CD4-positive, alpha-beta T cell (primary cell): ENCODE measurements around the gene YARS2. TPM values are rescaled to one million over a fixed set of nuclear protein-coding genes. Genes with fewer than 3 reads are reported as not detected.

Experiments
- ATAC-seq: fragments of 200-7000 bp; cut with Tn5 transposase; one replicate; pipeline ENCODE4 v1.10.0; 2022; ENCODE audit warnings: mild to moderate bottlenecking; ENCODE audit not compliant: poor library complexity
- CTCF ChIA-PET: fragments of 350-600 bp; sonication (Branson Sonifier 250); formaldehyde crosslinking; loops from one replicate; lab custom pipeline; 2021; ENCODE audit warnings: antibody characterized with exemption, inconsistent platforms; lab: Charles Lee
- POLR2A ChIA-PET: fragments of 350-600 bp; sonication (Branson Sonifier 250); formaldehyde crosslinking; loops from one replicate; lab custom pipeline; 2021; ENCODE audit warnings: antibody characterized with exemption, inconsistent platforms; lab: Charles Lee
- DNase-seq, 14 experiments: peaks; one replicate each; pipeline ENCODE4 v3.0.0-alpha.2; 2013 to 2020; ENCODE audit warnings: mixed read lengths in 2 of 14
- H3K27ac ChIP-seq, 2 donors: one replicate each; pipeline versions ENCODE4 v1.5.1 to v1.7.0; 2013; ENCODE audit warnings: low read length in 2 of 2, low read depth in 1 of 2, mild to moderate bottlenecking in 1 of 2
- H3K27me3 ChIP-seq, 2 experiments: 1 replicate in 1 of 2; 2 replicates in 1 of 2; pipeline versions ENCODE4 v1.6.1 to v1.7.0; 2013; ENCODE audit warnings: low read length in 2 of 2, control low read depth in 1 of 2, mild to moderate bottlenecking in 1 of 2, moderate library complexity in 1 of 2; ENCODE audit not compliant: insufficient read depth in 2 of 2, control insufficient read depth in 1 of 2
- H3K36me3 ChIP-seq: one replicate; pipeline ENCODE4 v1.6.1; 2013; ENCODE audit warnings: low read length, control low read depth; ENCODE audit not compliant: insufficient read depth
- H3K4me1 ChIP-seq: one replicate; pipeline ENCODE4 v1.6.1; 2013; ENCODE audit warnings: low read length, control low read depth; ENCODE audit not compliant: insufficient read depth
- H3K4me3 ChIP-seq: one replicate; pipeline ENCODE4 v1.5.1; 2013; ENCODE audit warnings: mild to moderate bottlenecking, low read length, moderate library complexity
- H3K9me3 ChIP-seq, 2 experiments: 1 replicate in 1 of 2; 2 replicates in 1 of 2; pipeline versions ENCODE4 v1.6.1 to v1.7.0; 2013; ENCODE audit warnings: low read length in 2 of 2, mild to moderate bottlenecking in 2 of 2, control low read depth in 1 of 2, moderate library complexity in 1 of 2; ENCODE audit not compliant: control insufficient read depth in 1 of 2, insufficient read depth in 1 of 2
- H3K27ac Mint-ChIP-seq: one replicate; pipeline ENCODE4 v1.8.0; 2020; ENCODE audit warnings: mixed read lengths
- H3K27me3 Mint-ChIP-seq: one replicate; pipeline ENCODE4 v1.8.0; 2021; ENCODE audit warnings: mixed read lengths
- H3K36me3 Mint-ChIP-seq: one replicate; pipeline ENCODE4 v1.8.0; 2021; ENCODE audit warnings: low read depth, mixed read lengths
- H3K4me1 Mint-ChIP-seq: one replicate; pipeline ENCODE4 v1.8.0; 2021; ENCODE audit warnings: low read depth, mixed read lengths
- H3K4me3 Mint-ChIP-seq: one replicate; pipeline ENCODE4 v1.8.0; 2020; ENCODE audit warnings: mild to moderate bottlenecking, mixed read lengths
- H3K9me3 Mint-ChIP-seq: one replicate; pipeline ENCODE4 v1.8.0; 2020; ENCODE audit warnings: mixed read lengths
- intact Hi-C, 2 experiments: fragments of 100-400 bp; cut with DNase I in 1 of 2; cut with micrococcal nuclease in 1 of 2; formaldehyde crosslinking; loops; one replicate each; pipeline versions ENCODE4 v1.15.1 to v1.9.0; 2023 to 2025; cut with DNase I, micrococcal nuclease
- total RNA-seq, 174 experiments: library from RNA in 2 of 174; stranded (reverse) in 2 of 174; gene quantifications; one replicate each; pipeline ENCODE4 v1.2.3 and lab custom pipeline; 2021 to 2026
- TF ChIP-seq, protein P1 (sequence below): fragments of 200-600 bp; IDR thresholded peaks from one replicate; pipeline ENCODE4 v1.8.0; 2022; ENCODE audit warnings: antibody characterized with exemption, mild to moderate bottlenecking

YARS2 gene
- total RNA-seq, 2 experiments from 2014 or later = 12.0 to 13.0 TPM

DNA sequence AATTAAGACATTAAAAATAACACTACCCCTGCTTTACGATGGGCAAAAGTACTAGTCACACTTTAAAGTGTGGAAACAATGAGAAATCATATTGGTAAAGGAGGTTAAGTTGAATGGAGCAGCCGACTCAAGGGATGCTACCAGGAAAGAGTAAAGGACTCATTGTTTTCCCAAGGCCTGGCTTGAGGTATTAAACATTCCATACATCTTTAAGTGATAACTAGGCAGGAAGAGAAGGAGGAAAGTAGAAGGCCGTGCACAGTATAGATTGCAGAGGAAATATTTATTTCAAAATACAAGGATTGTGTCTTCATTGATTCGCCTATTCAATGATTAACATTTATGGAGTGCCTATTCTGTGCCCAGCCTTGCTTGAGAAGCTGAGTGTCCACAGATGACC, 20.6 kb upstream of the YARS2 start:
- H3K4me1 ChIP-seq = no peaks in the 10 kb centered on the region
- H3K27me3 ChIP-seq = peaks cover 0 to 21% of the 10 kb centered on the region in 2 experiments
- Mint-ChIP-seq H3K27me3 (peaks cover 50% of the 10 kb centered on the region), H3K4me3 (no peak overlapping the region), H3K27ac (no peak overlapping the region), H3K36me3 (no peaks in the 10 kb centered on the region), H3K9me3 (no peaks in the 10 kb centered on the region), H3K4me1 (no peaks in the 10 kb centered on the region)
- no peak overlapping the region for H3K4me3 ChIP-seq
- ChIA-PET CTCF (no interaction called here), POLR2A (no interaction called here)
- no peak overlapping the region for H3K27ac ChIP-seq
- no peaks in the 10 kb centered on the region for H3K36me3 ChIP-seq
- TF ChIP-seq, protein P1, sequence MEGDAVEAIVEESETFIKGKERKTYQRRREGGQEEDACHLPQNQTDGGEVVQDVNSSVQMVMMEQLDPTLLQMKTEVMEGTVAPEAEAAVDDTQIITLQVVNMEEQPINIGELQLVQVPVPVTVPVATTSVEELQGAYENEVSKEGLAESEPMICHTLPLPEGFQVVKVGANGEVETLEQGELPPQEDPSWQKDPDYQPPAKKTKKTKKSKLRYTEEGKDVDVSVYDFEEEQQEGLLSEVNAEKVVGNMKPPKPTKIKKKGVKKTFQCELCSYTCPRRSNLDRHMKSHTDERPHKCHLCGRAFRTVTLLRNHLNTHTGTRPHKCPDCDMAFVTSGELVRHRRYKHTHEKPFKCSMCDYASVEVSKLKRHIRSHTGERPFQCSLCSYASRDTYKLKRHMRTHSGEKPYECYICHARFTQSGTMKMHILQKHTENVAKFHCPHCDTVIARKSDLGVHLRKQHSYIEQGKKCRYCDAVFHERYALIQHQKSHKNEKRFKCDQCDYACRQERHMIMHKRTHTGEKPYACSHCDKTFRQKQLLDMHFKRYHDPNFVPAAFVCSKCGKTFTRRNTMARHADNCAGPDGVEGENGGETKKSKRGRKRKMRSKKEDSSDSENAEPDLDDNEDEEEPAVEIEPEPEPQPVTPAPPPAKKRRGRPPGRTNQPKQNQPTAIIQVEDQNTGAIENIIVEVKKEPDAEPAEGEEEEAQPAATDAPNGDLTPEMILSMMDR = no peak
- no peak for DNase-seq
- no peak for ATAC-seq
- intact Hi-C loops = no loop called here
- no peaks in the 10 kb centered on the region for H3K9me3 ChIP-seq

DNA sequence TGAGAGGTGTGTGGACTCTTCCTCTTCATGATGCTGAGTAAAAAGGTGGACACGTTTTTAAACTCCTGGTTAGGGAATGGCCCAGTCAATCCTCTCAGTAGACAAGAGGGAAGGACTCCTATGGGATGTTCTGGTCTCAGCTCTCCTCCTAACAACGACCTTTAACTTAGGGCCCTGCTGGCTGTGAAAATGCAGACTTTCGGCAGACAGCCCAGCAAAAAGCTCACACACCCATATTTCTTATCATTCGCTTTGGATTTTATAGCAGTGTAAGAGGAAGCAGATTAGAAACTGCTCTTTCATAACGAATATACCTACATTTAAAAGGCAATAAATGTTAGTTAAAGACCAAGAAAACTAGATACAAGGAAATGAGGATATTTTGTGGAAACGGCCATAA, 18.0 kb upstream of the YARS2 start:
- DNase-seq = no peak
- no peak overlapping the region for H3K4me3 ChIP-seq
- H3K4me1 ChIP-seq = no peaks in the 10 kb centered on the region
- TF ChIP-seq, protein P1 = no peak
- Mint-ChIP-seq H3K4me1 (no peaks in the 10 kb centered on the region), H3K27ac (no peak overlapping the region), H3K36me3 (no peaks in the 10 kb centered on the region), H3K9me3 (no peaks in the 10 kb centered on the region), H3K4me3 (no peak overlapping the region), H3K27me3 (peaks cover 54% of the 10 kb centered on the region)
- no peak overlapping the region for H3K27ac ChIP-seq
- ChIA-PET POLR2A (no interaction called here), CTCF (no interaction called here)
- no peaks in the 10 kb centered on the region for H3K9me3 ChIP-seq
- intact Hi-C loops = no loop called here
- no peak for ATAC-seq
- H3K27me3 ChIP-seq = peaks cover 0 to 21% of the 10 kb centered on the region in 2 experiments
- no peaks in the 10 kb centered on the region for H3K36me3 ChIP-seq

DNA sequence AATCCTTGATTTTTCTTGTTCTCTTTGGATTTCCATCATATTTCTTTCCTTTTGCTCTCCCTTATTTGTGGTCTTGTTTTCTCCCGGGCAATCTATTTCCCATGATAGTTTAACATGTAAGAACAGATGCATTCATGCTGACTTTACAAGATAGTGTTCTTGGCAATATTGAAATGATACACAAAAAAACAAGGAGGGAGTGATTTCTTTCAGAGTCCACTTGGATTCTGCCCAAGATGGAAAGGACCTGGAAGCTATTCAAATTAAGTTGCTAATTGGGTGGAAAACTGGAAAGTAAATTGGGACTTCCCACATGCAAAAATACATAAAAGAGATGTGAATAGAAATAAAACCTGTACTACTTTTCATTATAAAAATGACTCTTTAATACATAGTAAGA, 14.4 kb upstream of the YARS2 start:
- peaks cover 0 to 18% of the 10 kb centered on the region in 2 experiments for H3K27me3 ChIP-seq
- H3K36me3 Mint-ChIP-seq = no peaks in the 10 kb centered on the region
- no peaks in the 10 kb centered on the region for H3K36me3 ChIP-seq
- no peaks in the 10 kb centered on the region for H3K4me1 ChIP-seq
- intact Hi-C loops = no loop called here
- ChIA-PET CTCF (interaction anchor here (0.6 to 1.2 kb wide), 2 partner anchors 10 to 1377 kb away, joined by 3 read pairs; no protein-coding TSS in a partner anchor), POLR2A (no interaction called here)
- no peak overlapping the region for H3K4me3 ChIP-seq
- H3K9me3 ChIP-seq = no peaks in the 10 kb centered on the region
- H3K4me3 Mint-ChIP-seq = no peak overlapping the region
- H3K27ac ChIP-seq = no peak overlapping the region
- H3K4me1 Mint-ChIP-seq = no peaks in the 10 kb centered on the region
- no peak for ATAC-seq
- TF ChIP-seq, protein P1 = no peak
- H3K9me3 Mint-ChIP-seq = no peaks in the 10 kb centered on the region
- peaks cover 46% of the 10 kb centered on the region for H3K27me3 Mint-ChIP-seq
- no peak overlapping the region for H3K27ac Mint-ChIP-seq
- no peak for DNase-seq
